T-helper 1 cell (primary cell): ENCODE results near the gene SLC24A3.

Experiments
- DNase-seq, 5 donors: peaks; one replicate each; pipeline ENCODE4 v3.0.0-alpha.2; 2012 to 2020

Gene SLC24A3

GRCh38 chr20:19554666-19555065 is 342.2 kb downstream of the SLC24A3 start:
- DNase-seq: no peak

- DNase-seq: no peak
Measured at GRCh38 chr20:19555726-19556125, 343.3 kb downstream of the SLC24A3 start.

GRCh38 chr20:19557291-19557690 is 344.8 kb downstream of the SLC24A3 start:
- no peak for DNase-seq

GRCh38 chr20:19560881-19561480 is 348.5 kb downstream of the SLC24A3 start:
- no peak for DNase-seq

- DNase-seq: no peak
Measured at GRCh38 chr20:19562426-19562825, 350.0 kb downstream of the SLC24A3 start.

- DNase-seq: no peak
Measured at GRCh38 chr20:19564261-19564660, 351.8 kb downstream of the SLC24A3 start.

GRCh38 chr20:19565736-19566135 is 353.3 kb downstream of the SLC24A3 start:
- no peak for DNase-seq

- no peak for DNase-seq
Measured at GRCh38 chr20:19566226-19566945, 353.9 kb downstream of the SLC24A3 start.

GRCh38 chr20:19568128-19568527 is 355.7 kb downstream of the SLC24A3 start:
- no peak for DNase-seq

- DNase-seq: no peak
Measured at GRCh38 chr20:19571996-19572395, 359.6 kb downstream of the SLC24A3 start.

GRCh38 chr20:19577692-19578091 is 365.2 kb downstream of the SLC24A3 start:
- no peak for DNase-seq

- no peak for DNase-seq
Measured at GRCh38 chr20:19582782-19583181, 370.3 kb downstream of the SLC24A3 start.

- DNase-seq: peak in 1 of 5 donors; percentile 18
Measured at GRCh38 chr20:19583532-19584175, 371.2 kb downstream of the SLC24A3 start.

GRCh38 chr20:19588241-19588640 is 375.8 kb downstream of the SLC24A3 start:
- no peak for DNase-seq

- DNase-seq: no peak
Measured at GRCh38 chr20:19588732-19589131, 376.3 kb downstream of the SLC24A3 start.

GRCh38 chr20:19589787-19590362 is 377.4 kb downstream of the SLC24A3 start:
- DNase-seq: no peak

- DNase-seq: no peak
Measured at GRCh38 chr20:19590382-19590781, 377.9 kb downstream of the SLC24A3 start.

GRCh38 chr20:19593762-19594161 is 381.3 kb downstream of the SLC24A3 start:
- DNase-seq: no peak

GRCh38 chr20:19594896-19595295 is 382.5 kb downstream of the SLC24A3 start:
- no peak for DNase-seq

- DNase-seq: no peak
Measured at GRCh38 chr20:19598117-19598850, 385.8 kb downstream of the SLC24A3 start.

GRCh38 chr20:19599200-19599599 is 386.8 kb downstream of the SLC24A3 start:
- no peak for DNase-seq

GRCh38 chr20:19600042-19600441 is 387.6 kb downstream of the SLC24A3 start:
- DNase-seq: no peak
